ENCODE measurements around the gene OPN3. TPM values are rescaled to one million over a fixed set of nuclear protein-coding genes. Genes with fewer than 3 reads are reported as not detected.
A peak's percentile ranks its signal among the peaks of the same experiment; 100 is the strongest.

OPN3 gene
- polyA plus RNA-seq, 1 experiment = 14.1 TPM

DNA sequence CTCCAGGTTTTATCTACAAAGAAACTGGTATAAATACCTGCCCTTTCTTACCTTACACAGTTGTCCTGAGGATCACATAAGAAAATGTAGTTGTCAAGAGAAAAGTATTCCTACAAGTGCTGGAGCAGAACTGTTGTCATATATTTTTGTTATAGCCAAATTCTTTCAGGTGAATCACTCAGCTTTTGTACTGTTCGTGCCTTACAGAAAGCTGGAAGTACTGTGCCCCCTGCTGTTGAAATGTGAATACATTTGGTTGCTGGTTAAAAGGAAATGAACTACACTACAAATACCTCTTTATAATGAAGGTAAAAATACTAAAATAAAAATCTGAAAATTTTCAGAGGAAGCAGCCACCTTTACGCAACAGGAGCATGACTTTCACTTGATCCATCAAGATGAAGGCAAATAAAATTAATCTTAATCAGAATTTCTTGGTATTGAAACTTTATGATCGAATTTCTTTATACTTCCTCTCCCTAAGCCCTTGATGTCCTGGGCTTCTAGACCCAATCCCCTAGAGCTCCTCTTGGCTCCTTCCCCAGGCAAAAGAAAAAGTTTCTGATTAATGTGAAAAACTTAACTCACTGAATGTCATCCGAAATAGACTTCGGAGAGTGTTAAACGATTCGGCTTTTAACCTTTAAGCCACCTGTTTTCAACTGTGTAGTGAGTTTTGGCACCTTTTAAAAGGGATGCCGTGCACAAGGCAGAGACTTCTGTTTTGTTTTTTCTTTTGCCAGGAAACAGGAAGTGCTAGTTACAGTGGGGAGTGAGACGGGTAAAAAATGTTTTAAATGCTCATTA, 12.5 kb downstream of the OPN3 start:
- ChIA-PET POLR2A (no interaction called here), CTCF (interaction anchor here (0.7 to 2.9 kb wide), 11 partner anchors 10 to 371 kb away, joined by 3 to 24 read pairs (median 4); partner anchors contain the start of gene KMO)
- TF ChIP-seq, protein P1, sequence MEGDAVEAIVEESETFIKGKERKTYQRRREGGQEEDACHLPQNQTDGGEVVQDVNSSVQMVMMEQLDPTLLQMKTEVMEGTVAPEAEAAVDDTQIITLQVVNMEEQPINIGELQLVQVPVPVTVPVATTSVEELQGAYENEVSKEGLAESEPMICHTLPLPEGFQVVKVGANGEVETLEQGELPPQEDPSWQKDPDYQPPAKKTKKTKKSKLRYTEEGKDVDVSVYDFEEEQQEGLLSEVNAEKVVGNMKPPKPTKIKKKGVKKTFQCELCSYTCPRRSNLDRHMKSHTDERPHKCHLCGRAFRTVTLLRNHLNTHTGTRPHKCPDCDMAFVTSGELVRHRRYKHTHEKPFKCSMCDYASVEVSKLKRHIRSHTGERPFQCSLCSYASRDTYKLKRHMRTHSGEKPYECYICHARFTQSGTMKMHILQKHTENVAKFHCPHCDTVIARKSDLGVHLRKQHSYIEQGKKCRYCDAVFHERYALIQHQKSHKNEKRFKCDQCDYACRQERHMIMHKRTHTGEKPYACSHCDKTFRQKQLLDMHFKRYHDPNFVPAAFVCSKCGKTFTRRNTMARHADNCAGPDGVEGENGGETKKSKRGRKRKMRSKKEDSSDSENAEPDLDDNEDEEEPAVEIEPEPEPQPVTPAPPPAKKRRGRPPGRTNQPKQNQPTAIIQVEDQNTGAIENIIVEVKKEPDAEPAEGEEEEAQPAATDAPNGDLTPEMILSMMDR (IDR thresholded peaks at IDR 0.05; ENCODE audit: insufficient read depth, low read depth, low read length) = peak; percentile 71
- Histone ChIP-seq H3K27me3 (ENCODE audit: control insufficient read depth, insufficient read depth, low read length) (no peaks in the 10 kb centered on the region), H3K36me3 (ENCODE audit: control insufficient read depth, insufficient read depth, low read length) (no peaks in the 10 kb centered on the region), H3K4me3 (ENCODE audit: low read depth, low read length) (no peak overlapping the region)
- DNase-seq (ENCODE audit: low read depth) = no peak

DNA sequence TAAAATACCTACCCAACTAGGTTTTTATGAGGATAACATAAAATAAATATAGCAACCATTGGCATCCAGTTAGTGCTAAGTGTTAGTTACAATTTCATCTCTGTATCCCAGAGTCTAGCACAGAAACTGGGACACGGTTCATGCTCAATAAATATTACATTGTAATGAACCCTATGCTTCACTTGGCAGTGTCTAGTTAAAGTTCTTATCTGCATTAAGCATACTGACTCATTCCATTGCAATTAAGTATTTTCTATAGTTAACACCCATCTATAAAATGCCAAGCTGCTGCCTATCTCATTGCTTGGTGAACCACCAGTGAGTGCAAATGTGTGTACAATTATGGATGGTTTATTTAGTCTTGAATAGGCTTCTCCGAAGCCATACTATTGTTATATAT, 15.2 kb downstream of the OPN3 start:
- no peaks in the 10 kb centered on the region for H3K27me3 ChIP-seq (ENCODE audit: control insufficient read depth, insufficient read depth, low read length)
- no peaks in the 10 kb centered on the region for H3K36me3 ChIP-seq (ENCODE audit: control insufficient read depth, insufficient read depth, low read length)
- CTCF ChIA-PET = interaction anchor here (0.6 kb wide), 1 partner anchor 44 kb away, joined by 5 read pairs; no protein-coding TSS in a partner anchor
- POLR2A ChIA-PET = no interaction called here
- no peak for DNase-seq (ENCODE audit: low read depth)
- TF ChIP-seq, protein P1 (IDR thresholded peaks at IDR 0.05; ENCODE audit: insufficient read depth, low read depth, low read length) = no peak
- H3K4me3 ChIP-seq (ENCODE audit: low read depth, low read length) = no peak overlapping the region

DNA sequence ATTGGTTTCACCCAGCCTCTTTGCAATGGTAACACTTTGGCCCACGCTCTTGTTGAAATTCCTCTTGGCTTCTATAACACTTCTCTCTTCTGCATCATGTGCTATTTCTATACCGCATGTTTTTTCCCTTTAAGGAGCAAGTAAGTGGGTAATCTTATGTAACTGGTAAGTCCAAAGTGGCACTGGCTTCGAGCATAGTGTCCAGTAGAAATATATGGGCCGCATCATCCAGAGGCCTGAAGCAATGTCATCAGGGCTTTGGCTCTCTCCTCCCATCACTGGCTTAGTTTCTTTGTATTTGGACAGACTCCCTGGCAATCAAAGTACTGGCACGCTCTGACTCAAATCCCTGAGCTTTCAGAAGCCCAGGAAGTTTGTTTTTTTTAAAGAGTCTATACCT, 17.5 kb downstream of the OPN3 start:
- Histone ChIP-seq H3K36me3 (ENCODE audit: control insufficient read depth, insufficient read depth, low read length) (no peaks in the 10 kb centered on the region), H3K27me3 (ENCODE audit: control insufficient read depth, insufficient read depth, low read length) (no peaks in the 10 kb centered on the region), H3K4me3 (ENCODE audit: low read depth, low read length) (no peak overlapping the region)
- TF ChIP-seq, protein P1 (IDR thresholded peaks at IDR 0.05; ENCODE audit: insufficient read depth, low read depth, low read length) = no peak
- DNase-seq (ENCODE audit: low read depth) = no peak
- POLR2A ChIA-PET = no interaction called here
- CTCF ChIA-PET = interaction anchor here (1.1 to 1.2 kb wide), 2 partner anchors 12 to 225 kb away, joined by 3 read pairs; no protein-coding TSS in a partner anchor

DNA sequence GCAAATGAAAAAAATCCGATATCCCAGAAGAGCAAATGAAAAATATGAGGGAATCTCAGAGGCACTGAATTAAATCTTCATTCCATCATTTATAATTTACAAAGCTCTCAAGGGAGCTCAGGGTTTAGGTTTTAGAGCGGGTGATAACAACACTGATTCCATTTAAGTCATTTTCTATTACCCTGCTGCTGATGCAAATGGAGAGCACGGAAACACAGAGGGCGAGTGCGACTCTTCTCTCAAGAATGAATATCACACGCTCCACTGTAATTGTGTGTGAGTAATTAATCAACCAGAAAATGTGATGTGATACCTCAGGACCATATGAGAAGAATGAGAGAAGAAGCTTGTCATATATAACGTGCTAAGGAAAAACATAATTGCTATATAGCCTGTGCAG, 22.7 kb downstream of the OPN3 start:
- no peak overlapping the region for H3K4me3 ChIP-seq (ENCODE audit: low read depth, low read length)
- no peaks in the 10 kb centered on the region for H3K27me3 ChIP-seq (ENCODE audit: control insufficient read depth, insufficient read depth, low read length)
- TF ChIP-seq, protein P1 (IDR thresholded peaks at IDR 0.05; ENCODE audit: insufficient read depth, low read depth, low read length) = no peak
- POLR2A ChIA-PET = no interaction called here
- no peaks in the 10 kb centered on the region for H3K36me3 ChIP-seq (ENCODE audit: control insufficient read depth, insufficient read depth, low read length)
- DNase-seq (ENCODE audit: low read depth) = no peak
- CTCF ChIA-PET = interaction anchor here (0.6 kb wide), 1 partner anchor 97 kb away, joined by 3 read pairs; no protein-coding TSS in a partner anchor

DNA sequence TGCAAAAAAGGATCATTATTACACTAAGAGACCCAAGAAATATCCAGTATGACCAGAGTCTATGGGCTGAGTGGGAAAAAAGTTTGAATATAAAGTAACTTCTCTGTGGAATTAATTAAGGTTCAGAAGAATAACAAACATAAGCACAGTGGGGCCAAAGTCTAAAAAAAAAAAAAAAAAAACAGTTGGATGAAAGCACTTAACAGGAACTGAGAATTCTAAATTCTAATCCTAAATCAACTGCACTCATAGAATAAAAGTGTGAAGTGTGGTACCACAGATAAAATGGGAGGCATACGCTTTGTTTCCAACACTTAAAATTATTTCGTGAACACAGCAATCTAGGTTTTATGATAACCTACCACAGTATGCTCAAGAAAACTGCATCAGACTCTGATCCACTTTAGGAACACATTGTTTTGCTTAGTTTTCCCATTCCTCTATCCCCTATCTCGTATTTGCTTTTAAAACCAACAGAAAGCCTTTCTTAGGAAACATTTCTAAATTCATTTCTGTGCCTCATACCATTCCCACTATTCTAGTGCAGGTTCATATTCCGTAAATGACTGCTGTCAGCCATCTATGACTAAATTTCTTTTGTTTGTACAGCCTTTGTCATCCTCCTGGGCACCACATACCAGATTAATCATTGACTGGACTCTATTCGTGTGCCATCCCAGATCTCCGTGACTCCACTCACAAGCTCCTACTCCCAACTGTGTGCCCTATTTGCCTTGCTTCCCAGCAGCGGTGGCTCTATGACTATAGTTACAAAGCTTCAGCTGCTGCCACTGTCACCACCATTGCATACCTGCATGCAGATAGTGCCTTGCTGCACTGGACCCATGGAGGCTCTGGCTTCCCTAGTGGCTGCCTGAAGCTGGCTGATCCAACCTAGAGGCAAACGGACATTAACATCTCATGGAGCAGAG, 24.9 kb downstream of the OPN3 start:
- TF ChIP-seq, protein P1 (IDR thresholded peaks at IDR 0.05; ENCODE audit: insufficient read depth, low read depth, low read length) = no peak
- ChIA-PET POLR2A (no interaction called here), CTCF (no interaction called here)
- Histone ChIP-seq H3K27me3 (ENCODE audit: control insufficient read depth, insufficient read depth, low read length) (no peaks in the 10 kb centered on the region), H3K36me3 (ENCODE audit: control insufficient read depth, insufficient read depth, low read length) (no peaks in the 10 kb centered on the region), H3K4me3 (ENCODE audit: low read depth, low read length) (no peak overlapping the region)
- no peak for DNase-seq (ENCODE audit: low read depth)

Data from BJ (cell line).